ENCODE results near the gene TSPYL4.

Gene TSPYL4

GRCh38 chr6:116277124-116277523 is 23.2 kb upstream of the TSPYL4 start:
- peak overlapping the region; percentile 98 for H3K4me2 ChIP-seq (ENCODE audit: insufficient read depth, low read length)
- H3K9ac ChIP-seq (ENCODE audit: low read depth, low read length), result peak overlapping the region; percentile 93
- ATAC-seq (ENCODE audit: insufficient read depth, low read depth) (no peak), DNase-seq (no peak)
- H3K27me3 ChIP-seq (ENCODE audit: insufficient read depth, low read length, poor library complexity), result no peaks in the 10 kb centered on the region
- TF ChIP-seq CTCF (IDR thresholded peaks at IDR 0.05; ENCODE audit: borderline replicate concordance, extremely low read depth, low read length, poor library complexity, severe bottlenecking), result no peak
- TF ChIP-seq EZH2 (IDR thresholded peaks at IDR 0.05; ENCODE audit: borderline replicate concordance, low read depth, low read length, severe bottlenecking), result no peak
- no peak overlapping the region; the same call in 1 of the 2 replicates for H3K27ac ChIP-seq (ENCODE audit: low read length)
- no peak overlapping the region for H2AFZ ChIP-seq (ENCODE audit: low read depth, low read length)
- no peaks in the 10 kb centered on the region for H3K9me3 ChIP-seq (ENCODE audit: insufficient read depth, low read length, severe bottlenecking)
- peaks cover 67% of the 10 kb centered on the region for H3K79me2 ChIP-seq (ENCODE audit: insufficient read depth, low read length)
- H3K4me3 ChIP-seq (ENCODE audit: low read depth in 1 of 2, low read length in 2 of 2), result peak overlapping the region; percentile 2 to 95; a peak in 3 of 4 replicates
- peaks cover 28% of the 10 kb centered on the region for H4K20me1 ChIP-seq (ENCODE audit: insufficient read depth, low read length)
- H3K36me3 ChIP-seq (ENCODE audit: insufficient read depth, low read length), result peaks cover 60% of the 10 kb centered on the region
- peaks cover 60% of the 10 kb centered on the region for H3K4me1 ChIP-seq (ENCODE audit: insufficient read depth, low read length)

- DNase-seq, result no peak
- H3K27me3 ChIP-seq (ENCODE audit: insufficient read depth, low read length, poor library complexity), result no peaks in the 10 kb centered on the region
- no peak overlapping the region for H2AFZ ChIP-seq (ENCODE audit: low read depth, low read length)
- peaks cover 23% of the 10 kb centered on the region for H3K79me2 ChIP-seq (ENCODE audit: insufficient read depth, low read length)
- peaks cover 10% of the 10 kb centered on the region; the same call in 1 of the 2 replicates for H4K20me1 ChIP-seq (ENCODE audit: insufficient read depth, low read length)
- TF ChIP-seq EZH2 (IDR thresholded peaks at IDR 0.05; ENCODE audit: borderline replicate concordance, low read depth, low read length, severe bottlenecking) (no peak), CTCF (IDR thresholded peaks at IDR 0.05; ENCODE audit: borderline replicate concordance, extremely low read depth, low read length, poor library complexity, severe bottlenecking) (no peak)
- no peaks in the 10 kb centered on the region for H3K9me3 ChIP-seq (ENCODE audit: insufficient read depth, low read length, severe bottlenecking)
- no peak overlapping the region for H3K4me3 ChIP-seq (ENCODE audit: low read depth in 1 of 2, low read length in 2 of 2)
- ATAC-seq (ENCODE audit: insufficient read depth, low read depth), result no peak
- no peak overlapping the region for H3K9ac ChIP-seq (ENCODE audit: low read depth, low read length)
- H3K36me3 ChIP-seq (ENCODE audit: insufficient read depth, low read length), result peaks cover 48% of the 10 kb centered on the region
- H3K27ac ChIP-seq (ENCODE audit: low read length), result no peak overlapping the region
- H3K4me1 ChIP-seq (ENCODE audit: insufficient read depth, low read length), result peaks cover 17% of the 10 kb centered on the region
- H3K4me2 ChIP-seq (ENCODE audit: insufficient read depth, low read length), result no peak overlapping the region
Observed at GRCh38 chr6:116271149-116271708, 17.4 kb upstream of the TSPYL4 start.

- no peak overlapping the region for H3K9ac ChIP-seq (ENCODE audit: low read depth, low read length)
- H3K79me2 ChIP-seq (ENCODE audit: insufficient read depth, low read length), result peaks cover 10% of the 10 kb centered on the region
- H3K4me1 ChIP-seq (ENCODE audit: insufficient read depth, low read length), result no peaks in the 10 kb centered on the region; the same call in 1 of the 2 replicates
- no peak overlapping the region for H3K4me3 ChIP-seq (ENCODE audit: low read depth in 1 of 2, low read length in 2 of 2)
- peaks cover 34% of the 10 kb centered on the region for H3K36me3 ChIP-seq (ENCODE audit: insufficient read depth, low read length)
- DNase-seq (no peak), ATAC-seq (ENCODE audit: insufficient read depth, low read depth) (peak; percentile 88)
- no peak overlapping the region for H3K27ac ChIP-seq (ENCODE audit: low read length)
- TF ChIP-seq EZH2 (IDR thresholded peaks at IDR 0.05; ENCODE audit: borderline replicate concordance, low read depth, low read length, severe bottlenecking) (no peak), CTCF (IDR thresholded peaks at IDR 0.05; ENCODE audit: borderline replicate concordance, extremely low read depth, low read length, poor library complexity, severe bottlenecking) (peak; percentile 83)
- H2AFZ ChIP-seq (ENCODE audit: low read depth, low read length), result no peak overlapping the region
- no peak overlapping the region for H3K4me2 ChIP-seq (ENCODE audit: insufficient read depth, low read length)
- no peaks in the 10 kb centered on the region for H3K27me3 ChIP-seq (ENCODE audit: insufficient read depth, low read length, poor library complexity)
- H4K20me1 ChIP-seq (ENCODE audit: insufficient read depth, low read length), result peaks cover 3% of the 10 kb centered on the region; the same call in 1 of the 2 replicates
- H3K9me3 ChIP-seq (ENCODE audit: insufficient read depth, low read length, severe bottlenecking), result no peaks in the 10 kb centered on the region
Observed at GRCh38 chr6:116268589-116269293, 14.9 kb upstream of the TSPYL4 start.

Measured in DND-41 (cell line).